Measurements from ENCODE around the gene KRTAP1-1. TPM values are rescaled to one million over a fixed set of nuclear protein-coding genes. Genes with fewer than 3 reads are reported as not detected.
"Not testable (repeated sequence)": the region's sequence is repeated elsewhere in the genome, so short reads cannot be mapped to it uniquely, and the experiment has no call there.

KRTAP1-1 gene
- total RNA-seq, 1 experiment from 2014 or later, result not detected

DNA sequence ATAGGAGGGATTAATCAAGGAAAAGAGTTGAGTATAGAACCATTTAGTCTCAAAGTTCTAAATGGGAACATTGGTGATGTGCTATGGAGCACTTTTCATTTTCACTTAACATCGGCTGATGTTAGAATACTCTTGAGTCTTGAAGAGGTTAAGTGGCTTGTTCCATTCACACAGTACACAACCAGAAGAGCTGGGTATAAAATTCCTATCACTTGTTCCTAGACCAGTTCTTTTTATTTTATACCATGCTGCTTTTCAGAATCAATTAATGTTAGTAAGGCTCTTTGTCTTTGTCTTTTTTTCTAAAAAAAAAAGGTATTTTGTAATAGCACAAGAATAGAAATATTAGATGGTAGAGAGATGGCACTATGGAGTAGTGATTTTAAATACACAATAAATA lies 1.7 kb upstream of the KRTAP1-1 start:
- CTCF ChIA-PET, result no interaction called here

DNA sequence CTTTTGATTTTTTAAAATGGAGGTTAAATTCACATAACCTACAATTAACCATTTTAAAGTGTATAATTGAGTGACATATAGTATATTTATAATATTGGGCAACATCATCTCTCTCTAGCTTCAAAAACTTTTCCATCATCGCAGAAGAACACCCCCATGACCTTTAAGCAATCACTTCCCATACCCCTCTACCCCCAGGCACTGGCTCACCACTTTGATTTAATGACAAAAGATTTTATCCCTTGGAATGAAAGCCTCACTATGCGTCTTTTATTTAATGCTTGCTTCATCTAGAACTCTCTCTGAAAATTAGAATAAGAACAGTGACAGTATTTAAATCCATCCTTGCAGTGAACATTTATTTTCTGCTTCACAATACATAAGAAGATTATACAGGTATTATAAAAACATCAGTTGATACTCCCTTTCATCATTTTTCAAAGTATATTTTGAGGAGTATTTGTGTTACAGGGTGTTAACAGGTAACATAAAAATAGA lies 3.3 kb downstream of the KRTAP1-1 start:
- H3K27me3 Mint-ChIP-seq (ENCODE audit: insufficient read depth, unreplicated experiment), result no peaks in the 10 kb centered on the region
- BruUV-seq (replicated peaks), result no TSS peak
- ChIA-PET CTCF (no interaction called here), POLR2A (interaction anchor here (0.6 kb wide), 1 partner anchor 128 kb away, joined by 3 read pairs; no protein-coding TSS in a partner anchor)
- H3K27ac Mint-ChIP-seq (ENCODE audit: low read depth, unreplicated experiment), result no peak overlapping the region
- DNase-seq (ENCODE audit: unreplicated experiment), result no peak
- intact Hi-C loops (cut with micrococcal nuclease), result no loop called here
- no peaks in the 10 kb centered on the region for H3K4me1 Mint-ChIP-seq (ENCODE audit: insufficient read depth, unreplicated experiment)
- no peak overlapping the region for H3K4me3 Mint-ChIP-seq (ENCODE audit: unreplicated experiment)
- H3K9me3 Mint-ChIP-seq (ENCODE audit: unreplicated experiment), result no peaks in the 10 kb centered on the region
- TF ChIP-seq, protein P1, sequence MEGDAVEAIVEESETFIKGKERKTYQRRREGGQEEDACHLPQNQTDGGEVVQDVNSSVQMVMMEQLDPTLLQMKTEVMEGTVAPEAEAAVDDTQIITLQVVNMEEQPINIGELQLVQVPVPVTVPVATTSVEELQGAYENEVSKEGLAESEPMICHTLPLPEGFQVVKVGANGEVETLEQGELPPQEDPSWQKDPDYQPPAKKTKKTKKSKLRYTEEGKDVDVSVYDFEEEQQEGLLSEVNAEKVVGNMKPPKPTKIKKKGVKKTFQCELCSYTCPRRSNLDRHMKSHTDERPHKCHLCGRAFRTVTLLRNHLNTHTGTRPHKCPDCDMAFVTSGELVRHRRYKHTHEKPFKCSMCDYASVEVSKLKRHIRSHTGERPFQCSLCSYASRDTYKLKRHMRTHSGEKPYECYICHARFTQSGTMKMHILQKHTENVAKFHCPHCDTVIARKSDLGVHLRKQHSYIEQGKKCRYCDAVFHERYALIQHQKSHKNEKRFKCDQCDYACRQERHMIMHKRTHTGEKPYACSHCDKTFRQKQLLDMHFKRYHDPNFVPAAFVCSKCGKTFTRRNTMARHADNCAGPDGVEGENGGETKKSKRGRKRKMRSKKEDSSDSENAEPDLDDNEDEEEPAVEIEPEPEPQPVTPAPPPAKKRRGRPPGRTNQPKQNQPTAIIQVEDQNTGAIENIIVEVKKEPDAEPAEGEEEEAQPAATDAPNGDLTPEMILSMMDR (IDR thresholded peaks at IDR 0.05; ENCODE audit: unreplicated experiment), result no peak
- no peaks in the 10 kb centered on the region for H3K36me3 Mint-ChIP-seq (ENCODE audit: insufficient read depth, unreplicated experiment)

More for the DNA sequence above, 1.7 kb upstream of the KRTAP1-1 start:
- no peaks in the 10 kb centered on the region for H3K4me1 Mint-ChIP-seq (ENCODE audit: insufficient read depth, unreplicated experiment)
- H3K9me3 Mint-ChIP-seq (ENCODE audit: unreplicated experiment), result peaks cover 6% of the 10 kb centered on the region
- DNase-seq (ENCODE audit: unreplicated experiment), result no peak
- intact Hi-C loops (cut with micrococcal nuclease), result no loop called here
- H3K36me3 Mint-ChIP-seq (ENCODE audit: insufficient read depth, unreplicated experiment), result no peaks in the 10 kb centered on the region
- TF ChIP-seq, protein P1 (IDR thresholded peaks at IDR 0.05; ENCODE audit: unreplicated experiment), result no peak
- H3K27ac Mint-ChIP-seq (ENCODE audit: low read depth, unreplicated experiment), result no peak overlapping the region
- no peak overlapping the region for H3K4me3 Mint-ChIP-seq (ENCODE audit: unreplicated experiment)
- H3K27me3 Mint-ChIP-seq (ENCODE audit: insufficient read depth, unreplicated experiment), result no peaks in the 10 kb centered on the region
- POLR2A ChIA-PET, result no interaction called here
- BruUV-seq (replicated peaks), result no TSS peak

GRCh38 chr17:41034346-41034935 lies 6.8 kb downstream of the KRTAP1-1 start, which contains the start of gene KRTAP1-3:
KRTAP1-3 (minus strand) TSS chr17:41034874; CDS start chr17:41034821, 53 bp downstream.
- DNase-seq (ENCODE audit: unreplicated experiment); BruUV-seq (replicated peaks); intact Hi-C loops (cut with micrococcal nuclease); H3K4me1 Mint-ChIP-seq (ENCODE audit: insufficient read depth, unreplicated experiment); H3K36me3 Mint-ChIP-seq (ENCODE audit: insufficient read depth, unreplicated experiment); H3K27ac Mint-ChIP-seq (ENCODE audit: low read depth, unreplicated experiment); H3K4me3 Mint-ChIP-seq (ENCODE audit: unreplicated experiment); H3K27me3 Mint-ChIP-seq (ENCODE audit: insufficient read depth, unreplicated experiment); H3K9me3 Mint-ChIP-seq (ENCODE audit: unreplicated experiment): not testable (repeated sequence)
- ChIA-PET CTCF (interaction anchor here (0.6 kb wide), 1 partner anchor 227 kb away, joined by 3 read pairs; no protein-coding TSS in a partner anchor), POLR2A (interaction anchor here (0.7 kb wide), 1 partner anchor 644 kb away, joined by 4 read pairs; no protein-coding TSS in a partner anchor)

DNA sequence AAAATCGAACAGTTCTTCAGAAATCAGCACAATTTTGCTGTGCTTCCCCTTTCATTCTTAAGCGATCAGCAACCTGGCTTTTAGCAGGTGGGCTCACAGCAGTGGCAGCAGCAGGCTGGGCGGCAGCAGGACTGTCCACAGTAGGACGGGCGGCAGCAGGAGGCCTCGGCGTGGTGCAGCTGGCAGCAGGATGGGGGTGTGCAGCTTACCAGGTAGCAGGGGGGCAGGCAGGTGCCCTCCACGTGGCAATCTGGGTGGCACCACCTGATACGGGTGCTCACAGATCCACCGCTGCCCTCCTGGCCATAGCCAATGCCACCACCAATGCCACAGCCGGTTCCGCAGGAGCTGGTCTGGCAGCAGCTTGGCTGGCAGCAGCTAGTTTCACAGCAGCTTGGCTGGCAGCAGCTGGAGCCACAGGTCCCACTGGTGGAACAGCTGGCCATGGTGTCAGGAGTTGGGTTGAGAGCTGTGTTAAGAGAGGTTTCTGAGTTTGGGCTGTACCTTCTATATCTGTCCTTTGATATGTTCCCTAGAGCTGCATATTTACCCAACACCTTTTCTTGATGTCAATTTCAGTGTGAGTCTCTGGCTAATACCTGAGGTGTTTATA lies 11.5 kb downstream of the KRTAP1-1 start, which contains the start of gene KRTAP1-4:
KRTAP1-4 (minus strand) TSS at position 563 of the 613 bp plus-strand sequence; CDS start at position 446, 117 bp downstream.
- Mint-ChIP-seq H3K27ac (ENCODE audit: low read depth, unreplicated experiment) (no peak within 1 kb of the TSS), H3K9me3 (ENCODE audit: unreplicated experiment) (no peaks in the 10 kb centered on the region), H3K4me1 (ENCODE audit: insufficient read depth, unreplicated experiment) (no peaks in the 10 kb centered on the region), H3K36me3 (ENCODE audit: insufficient read depth, unreplicated experiment) (no peaks in the 10 kb centered on the region), H3K27me3 (ENCODE audit: insufficient read depth, unreplicated experiment) (no peaks in the 10 kb centered on the region), H3K4me3 (ENCODE audit: unreplicated experiment) (no peak within 1 kb of the TSS)
- intact Hi-C loops (cut with micrococcal nuclease), result no loop called here
- BruUV-seq (replicated peaks), result no TSS peak
- ChIA-PET POLR2A (interaction anchor here (0.5 to 1.5 kb wide), 2 partner anchors 9 to 1252 kb away, joined by 3 to 4 read pairs; no protein-coding TSS in a partner anchor), CTCF (interaction anchor here (1.1 to 1.2 kb wide), 2 partner anchors 293 to 519 kb away, joined by 3 read pairs; no protein-coding TSS in a partner anchor)
- no peak for DNase-seq (ENCODE audit: unreplicated experiment)
- TF ChIP-seq, protein P1 (IDR thresholded peaks at IDR 0.05; ENCODE audit: unreplicated experiment), result no peak
